Caco-2 (cell line): Measurements from ENCODE around the gene ATP2C2. TPM values are rescaled to one million over a fixed set of nuclear protein-coding genes. Genes with fewer than 3 reads are reported as not detected.

Experiments used
- BruUV-seq: library from RNA; stranded (reverse); fragments of 400-500 nt; replicated peaks from 2 replicates; lab custom pipeline; 2021; lab: Mats Ljungman, UMichigan
- CTCF ChIA-PET: fragments of 300-600 bp; sonication (Branson Sonifier 250); formaldehyde crosslinking; loops from one replicate; lab custom pipeline; 2022; ENCODE audit warnings: antibody characterized with exemption; lab: Charles Lee
- POLR2A ChIA-PET: fragments of 300-600 bp; sonication (Branson Sonifier 250); formaldehyde crosslinking; loops from one replicate; lab custom pipeline; 2022; ENCODE audit warnings: antibody characterized with exemption; lab: Charles Lee
- DNase-seq, 2 experiments: peaks; one replicate each; pipeline versions ENCODE4 v3.0.0 to v3.0.0-alpha.2; 2020 to 2022
- H3K27me3 ChIP-seq: replicated peaks from 2 replicates; pipeline ENCODE4 v1.6.0; 2011; ENCODE audit warnings: low read length; ENCODE audit not compliant: control insufficient read depth, insufficient read depth
- H3K36me3 ChIP-seq: 2 replicates; pipeline ENCODE4 v1.5.1; 2011; ENCODE audit warnings: low read length; ENCODE audit not compliant: control insufficient read depth, insufficient read depth
- H3K4me1 ChIP-seq: fragments of 250-450 bp; sonication (Bioruptor Pico); 2 replicates; pipeline ENCODE4 v1.5.1; 2020; ENCODE audit warnings: mild to moderate bottlenecking
- H3K4me3 ChIP-seq: 2 replicates; pipeline ENCODE4 v1.5.1; 2011; ENCODE audit warnings: low read depth, mild to moderate bottlenecking, control low read depth, low read length
- H3K9me3 ChIP-seq: fragments of 250-450 bp; sonication (Bioruptor Pico); 2 replicates; pipeline ENCODE4 v1.5.1; 2020; ENCODE audit warnings: mild to moderate bottlenecking, moderate library complexity
- H3K27ac Mint-ChIP-seq: one replicate; pipeline ENCODE4 v1.8.0; 2022; ENCODE audit warnings: mixed read lengths; ENCODE audit not compliant: unreplicated experiment
- H3K27me3 Mint-ChIP-seq: one replicate; pipeline ENCODE4 v1.8.0; 2022; ENCODE audit warnings: mixed read lengths; ENCODE audit not compliant: insufficient read depth, unreplicated experiment
- H3K36me3 Mint-ChIP-seq: one replicate; pipeline ENCODE4 v1.8.0; 2022; ENCODE audit warnings: mild to moderate bottlenecking, mixed read lengths; ENCODE audit not compliant: insufficient read depth, unreplicated experiment
- H3K4me1 Mint-ChIP-seq: one replicate; pipeline ENCODE4 v1.8.0; 2022; ENCODE audit warnings: low read depth, mixed read lengths; ENCODE audit not compliant: unreplicated experiment
- H3K4me3 Mint-ChIP-seq: one replicate; pipeline ENCODE4 v1.8.0; 2022; ENCODE audit warnings: mild to moderate bottlenecking, moderate library complexity, mixed read lengths; ENCODE audit not compliant: unreplicated experiment
- H3K9me3 Mint-ChIP-seq: one replicate; pipeline ENCODE4 v1.8.0; 2022; ENCODE audit warnings: mixed read lengths; ENCODE audit not compliant: unreplicated experiment
- intact Hi-C: fragments of 100-400 bp; cut with micrococcal nuclease; formaldehyde crosslinking; loops from one replicate; pipeline ENCODE4 v1.10.0; 2022; ENCODE audit not compliant: unreplicated experiment
- total RNA-seq: library from RNA; stranded (reverse); gene quantifications from 2 replicates; pipeline ENCODE4 v1.2.3, GENCODE V29; 2022
- TF ChIP-seq, protein P1 (sequence below), 2 experiments: fragments of 200-600 bp in 1 of 2; IDR thresholded peaks; 1 replicate in 1 of 2; 2 replicates in 1 of 2; pipeline versions ENCODE4 v1.5.1 to v1.8.0; 2011 to 2022; ENCODE audit warnings: antibody characterized with exemption in 1 of 2, control low read depth in 1 of 2, inconsistent platforms in 1 of 2, low read depth in 1 of 2, low read length in 1 of 2, mild to moderate bottlenecking in 1 of 2, moderate library complexity in 1 of 2; ENCODE audit not compliant: insufficient read depth in 1 of 2, severe bottlenecking in 1 of 2, unreplicated experiment in 1 of 2

The ATP2C2 gene
- total RNA-seq, 1 experiment from 2014 or later: 47.0 TPM

- Histone ChIP-seq H3K27me3 (no peaks in the 10 kb centered on the region), H3K4me1 (peaks cover 3% of the 10 kb centered on the region; the same call in 1 of the 2 replicates), H3K9me3 (no peaks in the 10 kb centered on the region), H3K4me3 (no peak overlapping the region), H3K36me3 (no peaks in the 10 kb centered on the region)
- BruUV-seq: no TSS peak
- ChIA-PET POLR2A (no interaction called here), CTCF (interaction anchor here (0.7 kb wide), 1 partner anchor 327 kb away, joined by 3 read pairs; no protein-coding TSS in a partner anchor)
- H3K36me3 Mint-ChIP-seq: peaks cover 2% of the 10 kb centered on the region
- H3K27me3 Mint-ChIP-seq: no peaks in the 10 kb centered on the region
- peak overlapping the region; percentile 13 for H3K27ac Mint-ChIP-seq
- H3K9me3 Mint-ChIP-seq: no peaks in the 10 kb centered on the region
- H3K4me1 Mint-ChIP-seq: peaks cover 8% of the 10 kb centered on the region
- intact Hi-C loops: loop anchor here (10.0 kb wide), 1 partner anchor 58 kb away; no protein-coding TSS in a partner anchor
- TF ChIP-seq, protein P1, sequence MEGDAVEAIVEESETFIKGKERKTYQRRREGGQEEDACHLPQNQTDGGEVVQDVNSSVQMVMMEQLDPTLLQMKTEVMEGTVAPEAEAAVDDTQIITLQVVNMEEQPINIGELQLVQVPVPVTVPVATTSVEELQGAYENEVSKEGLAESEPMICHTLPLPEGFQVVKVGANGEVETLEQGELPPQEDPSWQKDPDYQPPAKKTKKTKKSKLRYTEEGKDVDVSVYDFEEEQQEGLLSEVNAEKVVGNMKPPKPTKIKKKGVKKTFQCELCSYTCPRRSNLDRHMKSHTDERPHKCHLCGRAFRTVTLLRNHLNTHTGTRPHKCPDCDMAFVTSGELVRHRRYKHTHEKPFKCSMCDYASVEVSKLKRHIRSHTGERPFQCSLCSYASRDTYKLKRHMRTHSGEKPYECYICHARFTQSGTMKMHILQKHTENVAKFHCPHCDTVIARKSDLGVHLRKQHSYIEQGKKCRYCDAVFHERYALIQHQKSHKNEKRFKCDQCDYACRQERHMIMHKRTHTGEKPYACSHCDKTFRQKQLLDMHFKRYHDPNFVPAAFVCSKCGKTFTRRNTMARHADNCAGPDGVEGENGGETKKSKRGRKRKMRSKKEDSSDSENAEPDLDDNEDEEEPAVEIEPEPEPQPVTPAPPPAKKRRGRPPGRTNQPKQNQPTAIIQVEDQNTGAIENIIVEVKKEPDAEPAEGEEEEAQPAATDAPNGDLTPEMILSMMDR (IDR thresholded peaks at IDR 0.05; ENCODE audit: insufficient read depth in 1 of 2, low read depth in 1 of 2, low read length in 1 of 2, severe bottlenecking in 1 of 2, unreplicated experiment in 1 of 2): no peak
- DNase-seq: no peak
- H3K4me3 Mint-ChIP-seq: peak overlapping the region; percentile 2
Observed at GRCh38 chr16:84443166-84443802, 74.9 kb downstream of the ATP2C2 start.

GRCh38 chr16:84444476-84444875 is 76.1 kb downstream of the ATP2C2 start:
- no peak overlapping the region for H3K4me3 Mint-ChIP-seq
- no peak for DNase-seq
- CTCF ChIA-PET: no interaction called here
- H3K9me3 Mint-ChIP-seq: no peaks in the 10 kb centered on the region
- no peak overlapping the region for H3K27ac Mint-ChIP-seq
- no TSS peak for BruUV-seq
- no peaks in the 10 kb centered on the region for H3K36me3 ChIP-seq
- H3K4me3 ChIP-seq: no peak overlapping the region
- peaks cover 5% of the 10 kb centered on the region for H3K36me3 Mint-ChIP-seq
- H3K27me3 ChIP-seq: no peaks in the 10 kb centered on the region
- intact Hi-C loops: loop anchor here (10.0 kb wide), 1 partner anchor 60 kb away; no protein-coding TSS in a partner anchor
- no peaks in the 10 kb centered on the region for H3K9me3 ChIP-seq
- POLR2A ChIA-PET: no interaction called here
- peaks cover 8% of the 10 kb centered on the region for H3K4me1 Mint-ChIP-seq
- no peaks in the 10 kb centered on the region for H3K27me3 Mint-ChIP-seq
- TF ChIP-seq, protein P1 (IDR thresholded peaks at IDR 0.05; ENCODE audit: insufficient read depth in 1 of 2, low read depth in 1 of 2, low read length in 1 of 2, severe bottlenecking in 1 of 2, unreplicated experiment in 1 of 2): no peak
- H3K4me1 ChIP-seq: peaks cover 3% of the 10 kb centered on the region; the same call in 1 of the 2 replicates

DNA sequence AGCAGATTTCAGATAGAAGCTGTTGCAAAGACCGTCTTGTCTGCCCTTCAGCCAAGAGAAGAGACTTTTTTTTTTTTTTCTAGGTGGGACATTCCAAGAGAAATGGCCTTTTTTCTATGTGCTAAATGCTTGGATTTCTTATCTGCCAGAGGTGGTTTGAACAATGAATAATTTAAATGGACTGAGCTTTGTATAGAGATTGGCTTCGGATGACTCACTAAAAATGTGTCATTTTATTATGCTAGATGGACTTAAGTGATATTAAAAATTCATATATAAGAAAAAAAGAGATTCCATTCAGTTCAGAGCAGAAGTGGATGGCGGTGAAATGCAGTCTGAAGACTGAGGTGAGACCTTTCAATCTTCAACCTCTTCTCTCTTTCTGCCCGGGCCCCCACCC is 77.7 kb downstream of the ATP2C2 start:
- H3K4me1 ChIP-seq: peaks cover 3% of the 10 kb centered on the region; the same call in 1 of the 2 replicates
- no peaks in the 10 kb centered on the region for H3K9me3 ChIP-seq
- TF ChIP-seq, protein P1 (IDR thresholded peaks at IDR 0.05; ENCODE audit: insufficient read depth in 1 of 2, low read depth in 1 of 2, low read length in 1 of 2, severe bottlenecking in 1 of 2, unreplicated experiment in 1 of 2): no peak
- no peak for DNase-seq
- no peaks in the 10 kb centered on the region for H3K36me3 ChIP-seq
- no peaks in the 10 kb centered on the region for H3K27me3 ChIP-seq
- no peak overlapping the region for H3K4me3 Mint-ChIP-seq
- no peak overlapping the region for H3K4me3 ChIP-seq
- H3K4me1 Mint-ChIP-seq: peaks cover 8% of the 10 kb centered on the region
- no TSS peak for BruUV-seq
- intact Hi-C loops: loop anchor here (10.0 kb wide), 1 partner anchor 61 kb away; no protein-coding TSS in a partner anchor
- H3K9me3 Mint-ChIP-seq: no peaks in the 10 kb centered on the region
- peaks cover 5% of the 10 kb centered on the region for H3K36me3 Mint-ChIP-seq
- ChIA-PET CTCF (no interaction called here), POLR2A (interaction anchor here (0.6 to 0.7 kb wide), 2 partner anchors 48 to 123 kb away, joined by 3 read pairs; no protein-coding TSS in a partner anchor)
- no peaks in the 10 kb centered on the region for H3K27me3 Mint-ChIP-seq
- H3K27ac Mint-ChIP-seq: no peak overlapping the region
